GM12801 (cell line): ENCODE results near the gene APBB1IP.

Source experiments
- CTCF ChIP-seq: IDR thresholded peaks from one replicate; pipeline ENCODE4 v1.5.1; 2011; ENCODE audit warnings: control low read depth; ENCODE audit not compliant: insufficient read length; ENCODE audit errors: extremely low read depth

Gene APBB1IP

GRCh38 chr10:26579256-26580063 lies 141.3 kb downstream of the APBB1IP start:
- no peak for TF ChIP-seq CTCF

DNA sequence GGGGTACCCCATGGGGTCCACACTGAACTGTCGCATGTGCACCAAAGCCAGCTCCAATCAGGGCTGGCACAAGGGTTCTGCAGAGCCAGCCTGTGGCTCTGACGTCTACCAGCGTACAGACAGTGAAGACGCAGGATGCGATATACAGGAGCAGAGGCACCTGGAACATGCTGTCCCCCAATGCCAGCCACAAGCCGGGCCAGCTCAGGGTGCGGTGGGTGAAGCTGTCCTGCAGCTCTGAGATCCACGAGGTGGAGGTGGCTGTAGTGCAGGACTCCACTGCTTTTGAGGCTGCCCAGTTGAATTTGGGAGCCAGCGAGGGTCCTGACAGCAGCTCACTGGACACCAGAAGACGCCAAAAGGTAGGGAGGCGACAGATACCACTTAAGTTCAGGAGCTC lies 148.1 kb downstream of the APBB1IP start:
- no peak for TF ChIP-seq CTCF

GRCh38 chr10:26588611-26589010 lies 150.5 kb downstream of the APBB1IP start:
- TF ChIP-seq CTCF = no peak

GRCh38 chr10:26593896-26594295 lies 155.8 kb downstream of the APBB1IP start:
- no peak for TF ChIP-seq CTCF

- no peak for TF ChIP-seq CTCF
Measured at GRCh38 chr10:26612151-26612915, 174.2 kb downstream of the APBB1IP start.
